Measurements from ENCODE around the gene DYNLRB1.
A peak's percentile ranks its signal among the peaks of the same experiment; 100 is the strongest.

Gene DYNLRB1

DNA sequence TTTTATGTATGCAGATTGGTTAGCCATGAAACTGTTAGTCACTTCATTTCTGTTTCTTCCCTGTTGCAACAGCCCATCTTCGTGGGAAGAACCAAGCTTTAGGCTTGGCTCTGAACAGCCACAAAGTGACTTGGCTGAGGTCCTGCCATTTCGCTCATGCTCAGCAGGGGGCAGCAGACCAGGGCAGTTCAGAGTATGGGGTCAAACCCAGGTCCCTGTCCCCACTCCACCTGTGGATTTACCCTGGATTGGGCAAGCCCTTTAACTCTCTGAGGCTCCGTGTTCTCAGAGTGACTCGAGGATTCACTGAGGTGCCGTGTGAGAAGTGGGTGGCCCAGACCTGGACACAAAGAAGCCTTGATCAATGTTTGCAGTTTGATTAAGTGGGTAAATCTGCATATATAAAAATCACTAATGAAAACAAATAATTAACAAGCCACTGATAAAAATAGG, 22.5 kb downstream of the DYNLRB1 start:
- no peak for TF ChIP-seq POLR2A (IDR thresholded peaks at IDR 0.05; ENCODE audit: low read depth, low read length)
- no peak for TF ChIP-seq POLR2AphosphoS5 (IDR thresholded peaks at IDR 0.05; ENCODE audit: low read depth, low read length)
- TF ChIP-seq TAF1 (IDR thresholded peaks at IDR 0.05; ENCODE audit: borderline replicate concordance, low read depth, low read length), result no peak
- DNase-seq (ENCODE audit: insufficient read length), result no peak
- peak; percentile 67 for FAIRE-seq

DNA sequence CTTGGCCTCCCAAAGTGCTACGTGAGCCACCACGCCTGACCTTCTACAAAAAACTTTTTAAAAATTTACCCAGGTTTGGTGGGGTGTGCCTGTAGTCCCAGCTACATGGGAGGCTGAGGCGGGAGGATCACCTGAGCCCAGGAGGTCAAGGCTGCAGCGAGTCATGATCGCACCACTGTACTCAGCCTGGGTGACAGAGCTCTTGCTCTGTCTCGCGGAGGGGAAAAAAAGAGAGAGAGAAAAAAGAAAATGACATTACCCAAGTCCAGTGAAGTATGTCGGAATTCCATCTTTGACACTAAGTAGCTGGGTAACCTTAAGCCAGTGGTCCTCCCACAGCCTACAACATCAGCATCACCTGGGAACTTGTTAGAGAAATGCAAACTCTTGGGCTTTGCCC, 23.5 kb downstream of the DYNLRB1 start:
- TF ChIP-seq POLR2A (IDR thresholded peaks at IDR 0.05; ENCODE audit: low read depth, low read length) (no peak), POLR2AphosphoS5 (IDR thresholded peaks at IDR 0.05; ENCODE audit: low read depth, low read length) (no peak), TAF1 (IDR thresholded peaks at IDR 0.05; ENCODE audit: borderline replicate concordance, low read depth, low read length) (no peak)
- no peak for FAIRE-seq
- no peak for DNase-seq (ENCODE audit: insufficient read length)

- no peak for FAIRE-seq
- no peak for DNase-seq (ENCODE audit: insufficient read length)
- TF ChIP-seq POLR2A (IDR thresholded peaks at IDR 0.05; ENCODE audit: low read depth, low read length) (no peak), TAF1 (IDR thresholded peaks at IDR 0.05; ENCODE audit: borderline replicate concordance, low read depth, low read length) (no peak), POLR2AphosphoS5 (IDR thresholded peaks at IDR 0.05; ENCODE audit: low read depth, low read length) (no peak)
Observed at GRCh38 chr20:34540596-34541263, 24.5 kb downstream of the DYNLRB1 start.

DNA sequence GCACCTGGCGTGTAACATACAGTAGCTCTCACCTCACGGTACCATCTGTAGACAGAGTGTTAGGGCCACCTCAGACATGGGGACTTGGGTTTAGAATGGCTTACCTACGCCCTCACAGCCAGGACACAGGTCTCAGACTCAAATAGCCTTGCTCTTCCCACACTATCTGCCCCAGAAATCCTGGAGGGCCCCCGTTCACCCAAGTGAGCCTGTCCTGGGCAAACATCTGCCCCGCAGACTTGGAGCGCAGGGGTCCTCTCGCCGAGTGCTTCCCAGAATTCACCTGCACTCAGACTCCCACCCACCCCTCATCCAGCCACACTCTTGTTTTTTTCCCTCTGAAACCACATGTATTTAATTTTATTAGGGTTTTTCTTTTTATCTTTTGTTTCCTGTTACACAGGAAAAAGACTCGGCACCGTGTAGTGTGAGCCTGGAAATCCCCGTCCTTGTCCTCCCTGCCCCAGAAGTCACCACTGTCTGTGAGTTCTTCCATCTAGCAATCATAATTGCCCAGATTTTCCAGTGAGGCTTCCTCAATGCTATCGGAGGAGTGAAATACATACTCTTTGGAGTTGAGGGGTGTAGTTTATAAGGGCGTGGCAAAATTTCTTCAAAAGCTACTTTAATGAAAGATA, 25.2 kb downstream of the DYNLRB1 start:
- DNase-seq (ENCODE audit: insufficient read length) (no peak), FAIRE-seq (no peak)
- TF ChIP-seq TAF1 (IDR thresholded peaks at IDR 0.05; ENCODE audit: borderline replicate concordance, low read depth, low read length) (no peak), POLR2AphosphoS5 (IDR thresholded peaks at IDR 0.05; ENCODE audit: low read depth, low read length) (no peak)

- no peak for DNase-seq (ENCODE audit: insufficient read length)
- no peak for FAIRE-seq
- no peak for TF ChIP-seq TAF1 (IDR thresholded peaks at IDR 0.05; ENCODE audit: borderline replicate concordance, low read depth, low read length)
- no peak for TF ChIP-seq POLR2A (IDR thresholded peaks at IDR 0.05; ENCODE audit: low read depth, low read length)
- TF ChIP-seq POLR2AphosphoS5 (IDR thresholded peaks at IDR 0.05; ENCODE audit: low read depth, low read length), result no peak
Observed at GRCh38 chr20:34541917-34542316, 25.7 kb downstream of the DYNLRB1 start.

- FAIRE-seq (no peak), DNase-seq (ENCODE audit: insufficient read length) (no peak)
- TF ChIP-seq POLR2A (IDR thresholded peaks at IDR 0.05; ENCODE audit: low read depth, low read length), result no peak
- no peak for TF ChIP-seq TAF1 (IDR thresholded peaks at IDR 0.05; ENCODE audit: borderline replicate concordance, low read depth, low read length)
- TF ChIP-seq POLR2AphosphoS5 (IDR thresholded peaks at IDR 0.05; ENCODE audit: low read depth, low read length), result no peak
Observed at GRCh38 chr20:34542439-34542838, 26.2 kb downstream of the DYNLRB1 start.

GRCh38 chr20:34543463-34544056, 27.3 kb downstream of the DYNLRB1 start:
- no peak for FAIRE-seq
- TF ChIP-seq POLR2AphosphoS5 (IDR thresholded peaks at IDR 0.05; ENCODE audit: low read depth, low read length) (no peak), POLR2A (IDR thresholded peaks at IDR 0.05; ENCODE audit: low read depth, low read length) (no peak), TAF1 (IDR thresholded peaks at IDR 0.05; ENCODE audit: borderline replicate concordance, low read depth, low read length) (no peak)
- DNase-seq (ENCODE audit: insufficient read length), result no peak

DNA sequence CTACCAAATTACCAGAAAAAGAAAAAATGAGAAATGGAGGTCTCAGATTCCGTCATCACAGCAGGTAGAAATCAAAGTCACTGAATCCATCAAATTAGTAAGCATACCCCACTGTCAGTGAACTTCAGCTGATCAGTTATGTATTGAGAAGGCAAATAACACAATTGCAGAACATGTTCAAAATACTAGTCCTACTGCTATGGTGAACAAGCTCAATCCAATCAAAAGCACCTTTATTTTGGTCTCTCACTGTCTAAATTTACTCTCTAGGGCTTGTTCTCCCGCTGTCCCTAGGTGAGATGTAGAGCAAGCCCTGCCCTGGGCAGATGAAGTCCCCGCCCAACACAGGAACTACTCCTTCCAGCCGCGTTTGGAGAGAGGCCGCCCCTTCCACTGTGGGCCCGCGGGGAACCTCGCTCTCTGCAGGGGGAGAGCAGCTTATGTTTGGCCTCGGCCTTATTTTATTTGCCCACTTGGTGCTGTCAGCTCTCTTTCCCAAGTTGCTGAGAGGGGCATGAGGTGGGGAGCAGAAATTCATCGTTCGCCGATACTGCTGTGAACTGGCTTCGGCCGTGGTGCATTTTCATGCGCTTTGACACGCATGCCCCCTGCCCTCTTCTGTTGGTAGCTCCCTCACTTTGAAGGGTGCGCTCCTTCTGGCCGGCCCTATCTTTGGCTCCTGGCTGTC, 28.0 kb downstream of the DYNLRB1 start:
- TF ChIP-seq POLR2A (IDR thresholded peaks at IDR 0.05; ENCODE audit: low read depth, low read length), result no peak
- no peak for TF ChIP-seq TAF1 (IDR thresholded peaks at IDR 0.05; ENCODE audit: borderline replicate concordance, low read depth, low read length)
- TF ChIP-seq POLR2AphosphoS5 (IDR thresholded peaks at IDR 0.05; ENCODE audit: low read depth, low read length), result no peak
- FAIRE-seq (no peak), DNase-seq (ENCODE audit: insufficient read length) (no peak)

DNA sequence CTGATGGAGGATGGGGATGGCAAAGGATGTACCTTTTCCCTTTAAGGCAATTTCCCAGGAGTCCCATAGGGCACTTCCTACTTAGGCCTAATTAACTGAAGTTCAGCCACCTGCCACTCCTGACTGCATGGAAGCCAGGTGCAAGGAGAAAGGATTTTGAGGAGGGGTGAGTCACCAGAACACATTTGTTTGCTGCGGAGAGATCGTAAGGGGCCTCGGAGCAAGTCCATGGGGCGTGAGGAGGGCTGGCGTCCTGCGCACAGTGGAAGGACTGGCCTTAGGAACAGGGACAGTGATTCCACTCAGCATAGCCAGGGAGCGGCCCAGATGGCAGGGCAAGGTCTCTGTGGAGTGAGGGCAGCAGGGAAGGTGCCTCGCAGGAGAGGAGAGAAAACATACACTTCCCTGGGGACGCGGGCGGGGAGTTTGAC, 30.5 kb downstream of the DYNLRB1 start:
- TF ChIP-seq TAF1 (IDR thresholded peaks at IDR 0.05; ENCODE audit: borderline replicate concordance, low read depth, low read length) (no peak), POLR2AphosphoS5 (IDR thresholded peaks at IDR 0.05; ENCODE audit: low read depth, low read length) (no peak), POLR2A (IDR thresholded peaks at IDR 0.05; ENCODE audit: low read depth, low read length) (no peak)
- no peak for FAIRE-seq
- no peak for DNase-seq (ENCODE audit: insufficient read length)

GRCh38 chr20:34547844-34548613, 31.8 kb downstream of the DYNLRB1 start:
- DNase-seq (ENCODE audit: insufficient read length), result no peak
- FAIRE-seq, result no peak
- TF ChIP-seq POLR2AphosphoS5 (IDR thresholded peaks at IDR 0.05; ENCODE audit: low read depth, low read length), result no peak
- TF ChIP-seq TAF1 (IDR thresholded peaks at IDR 0.05; ENCODE audit: borderline replicate concordance, low read depth, low read length), result no peak
- TF ChIP-seq POLR2A (IDR thresholded peaks at IDR 0.05; ENCODE audit: low read depth, low read length), result no peak

Data from GM12892 (cell line).